ENCODE data around the gene DPF3. TPM values are rescaled to one million over a fixed set of nuclear protein-coding genes. Genes with fewer than 3 reads are reported as not detected.
A peak's percentile ranks its signal among the peaks of the same experiment; 100 is the strongest.

The DPF3 gene
- total and polyA plus RNA-seq, 2 donors from 2014 or later = 2.3 to 2.8 TPM

DNA sequence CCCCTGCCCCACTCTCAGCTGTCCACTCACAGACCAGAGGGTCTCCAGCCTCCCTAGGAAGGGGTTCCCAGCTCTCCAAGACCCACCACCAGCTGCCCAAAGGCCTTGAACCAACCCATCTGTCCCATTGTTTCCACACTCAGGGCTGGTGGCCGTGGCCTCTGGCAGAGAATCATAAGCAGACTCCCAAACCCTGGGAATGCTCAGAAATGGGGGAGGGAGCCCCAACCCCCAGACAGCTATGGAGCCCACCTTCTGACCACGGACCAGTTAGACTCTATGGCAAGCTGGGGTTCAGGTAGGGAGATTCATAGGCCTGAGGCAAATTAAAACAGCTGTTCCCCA, 280.0 kb downstream of the DPF3 start:
- Histone ChIP-seq H3K9me3 (ENCODE audit: control insufficient read depth in 2 of 3, insufficient read depth in 1 of 3, low read length in 3 of 3) (no peaks in the 10 kb centered on the region), H3K27ac (ENCODE audit: low read depth in 2 of 2, low read length in 2 of 2) (no peak overlapping the region)
- FAIRE-seq = no peak

DNA sequence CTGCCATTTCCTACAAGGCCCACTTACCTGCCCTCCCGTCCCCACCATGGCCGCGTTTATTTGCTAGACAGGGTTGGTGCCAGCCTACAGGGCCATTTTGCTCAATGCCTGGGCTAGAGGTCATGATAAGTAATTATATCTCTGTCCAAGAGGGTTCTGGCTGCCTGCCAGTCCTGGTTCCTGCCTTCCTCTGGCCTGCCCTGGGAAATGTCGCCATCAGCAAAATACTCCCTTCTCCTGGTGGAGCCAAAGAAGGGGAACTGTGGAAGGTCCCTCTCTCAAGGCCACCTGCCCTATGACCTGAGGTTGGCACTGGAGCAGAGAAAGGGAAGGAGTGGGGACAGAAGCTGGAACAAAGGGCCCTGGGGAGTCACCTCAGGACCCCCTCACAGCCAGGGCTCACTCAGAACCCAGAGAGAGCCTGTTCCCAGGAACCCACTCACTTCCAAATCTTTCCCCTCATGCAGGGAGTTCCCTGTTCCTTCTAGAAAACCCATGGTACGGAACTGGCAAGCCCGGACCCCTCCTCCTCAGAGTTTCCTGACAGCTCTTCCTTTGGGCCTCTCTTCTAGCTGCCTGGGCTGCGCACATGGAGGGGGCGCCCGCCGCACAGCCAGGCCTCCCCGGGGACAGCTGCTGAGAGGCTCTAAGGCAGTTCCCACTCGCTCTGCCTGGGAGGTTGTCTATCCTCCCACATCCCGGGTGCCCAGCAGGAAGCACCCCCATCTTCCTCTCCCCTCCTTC, 280.5 kb downstream of the DPF3 start:
- no peak overlapping the region for H3K27ac ChIP-seq (ENCODE audit: low read depth in 2 of 2, low read length in 2 of 2)
- no peak overlapping the region for H3K4me3 ChIP-seq (ENCODE audit: low read length in 3 of 3)

More for the DNA sequence above, 280.0 kb downstream of the DPF3 start:
- DNase-seq = peak in 1 of 5 donors; percentile 18
- Histone ChIP-seq H3K9ac (ENCODE audit: low read length in 3 of 3) (no peak overlapping the region), H3K27me3 (ENCODE audit: control insufficient read depth, insufficient read depth, low read length) (no peaks in the 10 kb centered on the region), H3K4me3 (ENCODE audit: low read length in 3 of 3) (no peak overlapping the region), H3K4me1 (ENCODE audit: control insufficient read depth in 2 of 3, insufficient read depth in 2 of 3, low read depth in 1 of 3, low read length in 3 of 3) (peaks cover 6 to 8% (median 7%) of the 10 kb centered on the region in 3 donors), H3K36me3 (ENCODE audit: control insufficient read depth in 2 of 3, insufficient read depth in 3 of 3, low read length in 3 of 3) (no peaks in the 10 kb centered on the region)
- TF ChIP-seq, protein P1, sequence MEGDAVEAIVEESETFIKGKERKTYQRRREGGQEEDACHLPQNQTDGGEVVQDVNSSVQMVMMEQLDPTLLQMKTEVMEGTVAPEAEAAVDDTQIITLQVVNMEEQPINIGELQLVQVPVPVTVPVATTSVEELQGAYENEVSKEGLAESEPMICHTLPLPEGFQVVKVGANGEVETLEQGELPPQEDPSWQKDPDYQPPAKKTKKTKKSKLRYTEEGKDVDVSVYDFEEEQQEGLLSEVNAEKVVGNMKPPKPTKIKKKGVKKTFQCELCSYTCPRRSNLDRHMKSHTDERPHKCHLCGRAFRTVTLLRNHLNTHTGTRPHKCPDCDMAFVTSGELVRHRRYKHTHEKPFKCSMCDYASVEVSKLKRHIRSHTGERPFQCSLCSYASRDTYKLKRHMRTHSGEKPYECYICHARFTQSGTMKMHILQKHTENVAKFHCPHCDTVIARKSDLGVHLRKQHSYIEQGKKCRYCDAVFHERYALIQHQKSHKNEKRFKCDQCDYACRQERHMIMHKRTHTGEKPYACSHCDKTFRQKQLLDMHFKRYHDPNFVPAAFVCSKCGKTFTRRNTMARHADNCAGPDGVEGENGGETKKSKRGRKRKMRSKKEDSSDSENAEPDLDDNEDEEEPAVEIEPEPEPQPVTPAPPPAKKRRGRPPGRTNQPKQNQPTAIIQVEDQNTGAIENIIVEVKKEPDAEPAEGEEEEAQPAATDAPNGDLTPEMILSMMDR (IDR thresholded peaks at IDR 0.05; ENCODE audit: borderline replicate concordance, extremely low read depth, insufficient read depth) = no peak
- intact Hi-C loops (cut with DNase I) = no loop called here

DNA sequence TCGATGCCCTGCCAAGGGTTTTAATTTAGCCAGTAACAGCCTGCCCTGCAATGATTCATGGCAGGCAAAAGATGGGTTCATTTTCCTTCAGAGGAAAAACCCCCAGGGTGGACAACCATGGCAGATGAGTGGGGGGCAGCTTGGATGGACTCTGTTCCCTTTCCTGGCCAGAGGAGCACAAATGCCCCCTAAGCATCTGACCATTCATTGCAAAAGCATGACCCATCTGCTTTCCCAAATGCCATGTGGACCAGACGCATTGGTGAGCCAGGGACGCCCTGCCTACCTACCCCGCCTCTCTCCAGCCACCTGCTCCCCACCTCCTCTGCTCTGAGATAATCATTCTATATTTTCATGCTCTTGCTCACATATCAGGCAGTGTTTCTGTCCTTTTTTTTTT, 281.9 kb downstream of the DPF3 start:
- intact Hi-C loops (cut with DNase I) = no loop called here
- H3K9me3 ChIP-seq (ENCODE audit: control insufficient read depth in 2 of 3, insufficient read depth in 1 of 3, low read length in 3 of 3) = no peaks in the 10 kb centered on the region
- no peaks in the 10 kb centered on the region for H3K36me3 ChIP-seq (ENCODE audit: control insufficient read depth in 2 of 3, insufficient read depth in 3 of 3, low read length in 3 of 3)
- no peak for DNase-seq
- TF ChIP-seq, protein P1 (IDR thresholded peaks at IDR 0.05; ENCODE audit: borderline replicate concordance, extremely low read depth, insufficient read depth) = no peak
- no peaks in the 10 kb centered on the region for H3K27me3 ChIP-seq (ENCODE audit: control insufficient read depth, insufficient read depth, low read length)
- H3K4me3 ChIP-seq (ENCODE audit: low read length in 3 of 3) = no peak overlapping the region
- H3K4me1 ChIP-seq (ENCODE audit: control insufficient read depth in 2 of 3, insufficient read depth in 2 of 3, low read depth in 1 of 3, low read length in 3 of 3) = peaks cover 4 to 8% (median 6%) of the 10 kb centered on the region in 3 donors
- no peak overlapping the region for H3K9ac ChIP-seq (ENCODE audit: low read length in 3 of 3)
- FAIRE-seq = no peak
- no peak overlapping the region for H3K27ac ChIP-seq (ENCODE audit: low read depth in 2 of 2, low read length in 2 of 2)

More for the DNA sequence above, 280.5 kb downstream of the DPF3 start:
- TF ChIP-seq, protein P1 (IDR thresholded peaks at IDR 0.05; ENCODE audit: borderline replicate concordance, extremely low read depth, insufficient read depth) = no peak
- H3K9ac ChIP-seq (ENCODE audit: low read length in 3 of 3) = no peak overlapping the region
- peak in 2 of 5 donors; percentile 70 to 82 for DNase-seq
- H3K27me3 ChIP-seq (ENCODE audit: control insufficient read depth, insufficient read depth, low read length) = no peaks in the 10 kb centered on the region
- no peak for FAIRE-seq
- peaks cover 6 to 8% (median 7%) of the 10 kb centered on the region in 3 donors for H3K4me1 ChIP-seq (ENCODE audit: control insufficient read depth in 2 of 3, insufficient read depth in 2 of 3, low read depth in 1 of 3, low read length in 3 of 3)
- intact Hi-C loops (cut with DNase I) = no loop called here
- no peaks in the 10 kb centered on the region for H3K36me3 ChIP-seq (ENCODE audit: control insufficient read depth in 2 of 3, insufficient read depth in 3 of 3, low read length in 3 of 3)
- no peaks in the 10 kb centered on the region for H3K9me3 ChIP-seq (ENCODE audit: control insufficient read depth in 2 of 3, insufficient read depth in 1 of 3, low read length in 3 of 3)
